Endodermal cell (in vitro differentiated cells): ENCODE measurements around the gene ZBTB20. TPM values are rescaled to one million over a fixed set of nuclear protein-coding genes. Genes with fewer than 3 reads are reported as not detected.

Experiments used
- DNase-seq: peaks from one replicate; pipeline ENCODE4 v3.0.0-alpha.2; 2017
- H3K27ac ChIP-seq: 2 replicates; pipeline ENCODE4 v1.5.1; 2013; ENCODE audit warnings: mild to moderate bottlenecking, low read depth, low read length, moderate library complexity
- H3K27me3 ChIP-seq: 2 replicates; pipeline ENCODE4 v1.6.1; 2013; ENCODE audit warnings: mild to moderate bottlenecking, low read length, moderate library complexity; ENCODE audit not compliant: insufficient read depth, control insufficient read depth, poor library complexity, severe bottlenecking
- H3K36me3 ChIP-seq: 2 replicates; pipeline ENCODE4 v1.7.0; 2013; ENCODE audit warnings: mild to moderate bottlenecking, low read length, moderate library complexity; ENCODE audit not compliant: control insufficient read depth, insufficient read depth
- H3K4me1 ChIP-seq: one replicate; pipeline ENCODE4 v1.7.0; 2013; ENCODE audit warnings: low read length; ENCODE audit not compliant: control insufficient read depth, insufficient read depth
- H3K4me3 ChIP-seq: 2 replicates; pipeline ENCODE4 v1.5.1; 2013; ENCODE audit warnings: mild to moderate bottlenecking, low read length, moderate library complexity
- H3K9ac ChIP-seq: 2 replicates; pipeline ENCODE4 v1.6.1; 2013; ENCODE audit warnings: mild to moderate bottlenecking, low read length, moderate library complexity; ENCODE audit not compliant: poor library complexity, severe bottlenecking; ENCODE audit errors: extremely low read depth
- H3K9me3 ChIP-seq: 2 replicates; pipeline ENCODE4 v1.6.1; 2013; ENCODE audit warnings: mild to moderate bottlenecking, low read length, moderate library complexity; ENCODE audit not compliant: control insufficient read depth
- H3K27ac Mint-ChIP-seq: 2 replicates; pipeline ENCODE4 v1.8.0; 2020; ENCODE audit warnings: mixed read lengths
- H3K27me3 Mint-ChIP-seq: 2 replicates; pipeline ENCODE4 v1.8.0; 2021; ENCODE audit warnings: mild to moderate bottlenecking, mixed read lengths; ENCODE audit not compliant: insufficient read depth
- H3K36me3 Mint-ChIP-seq: 2 replicates; pipeline ENCODE4 v1.8.0; 2020; ENCODE audit warnings: low read depth, mixed read lengths
- H3K4me1 Mint-ChIP-seq: 2 replicates; pipeline ENCODE4 v1.8.0; 2020; ENCODE audit warnings: mixed read lengths
- H3K4me3 Mint-ChIP-seq: 2 replicates; pipeline ENCODE4 v1.8.0; 2020; ENCODE audit warnings: mild to moderate bottlenecking, moderate library complexity, mixed read lengths
- H3K9me3 Mint-ChIP-seq: 2 replicates; pipeline ENCODE4 v1.8.0; 2020; ENCODE audit warnings: mild to moderate bottlenecking, mixed read lengths
- CTCF ChIP-seq: fragments of 200-600 bp; sonication (generic); conservative IDR thresholded peaks from 2 replicates; pipeline ENCODE4 v1.5.0; 2021; ENCODE audit warnings: antibody characterized with exemption, mild to moderate bottlenecking
- whole genome bisulfite sequencing, 2 experiments: methylation state at CpG; one replicate each; pipeline versions ENCODE4 v1.1.5 to v1.1.7; 2013; ENCODE audit warnings: missing lambda C conversion rate in 2 of 2, mixed read lengths in 1 of 2; ENCODE audit not compliant: insufficient coverage in 1 of 2, insufficient read length in 1 of 2; 5-methylcytosine and 5-hydroxymethylcytosine counted together
- total RNA-seq, 2 donors: library from RNA; stranded (reverse); fragmentation: NEBNext Ultra II Directional in 1 of 2; extraction: Animal tissue kit (Norgen Biotek cat#: 25700) in 1 of 2; gene quantifications; 2 replicates in 1 of 2; 3 replicates in 1 of 2; pipeline ENCODE4 v1.2.1, GENCODE V29; 2021

ZBTB20 gene
- total RNA-seq, 2 donors from 2014 or later = 1.6 to 2.9 TPM

- Mint-ChIP-seq H3K27me3 (no peaks in the 10 kb centered on the region), H3K9me3 (no peaks in the 10 kb centered on the region), H3K4me1 (no peaks in the 10 kb centered on the region), H3K27ac (no peak overlapping the region), H3K4me3 (no peak overlapping the region), H3K36me3 (no peaks in the 10 kb centered on the region)
- Histone ChIP-seq H3K9me3 (no peaks in the 10 kb centered on the region), H3K4me3 (no peak overlapping the region), H3K4me1 (no peaks in the 10 kb centered on the region), H3K9ac (no peak overlapping the region), H3K36me3 (no peaks in the 10 kb centered on the region), H3K27me3 (no peaks in the 10 kb centered on the region), H3K27ac (no peak overlapping the region)
- no peak for DNase-seq
- no peak for TF ChIP-seq CTCF
- WGBS, 2 experiments = 90 to 92% methylated on average over 2 of the region's 3 CpGs
Observed at GRCh38 chr3:114480442-114480841, 666.6 kb downstream of the ZBTB20 start.

GRCh38 chr3:114478801-114479200 is 668.3 kb downstream of the ZBTB20 start:
- H3K9ac ChIP-seq = no peak overlapping the region
- no peak overlapping the region for H3K27ac Mint-ChIP-seq
- no peak for DNase-seq
- H3K9me3 Mint-ChIP-seq = no peaks in the 10 kb centered on the region
- H3K4me1 Mint-ChIP-seq = no peaks in the 10 kb centered on the region
- no peak overlapping the region for H3K4me3 ChIP-seq
- H3K36me3 ChIP-seq = no peaks in the 10 kb centered on the region
- TF ChIP-seq CTCF = no peak
- H3K36me3 Mint-ChIP-seq = no peaks in the 10 kb centered on the region
- no peaks in the 10 kb centered on the region for H3K9me3 ChIP-seq
- H3K4me1 ChIP-seq = no peaks in the 10 kb centered on the region
- no peaks in the 10 kb centered on the region for H3K27me3 Mint-ChIP-seq
- no peak overlapping the region for H3K4me3 Mint-ChIP-seq
- no peak overlapping the region for H3K27ac ChIP-seq
- no peaks in the 10 kb centered on the region for H3K27me3 ChIP-seq

- Histone ChIP-seq H3K4me3 (no peak overlapping the region), H3K4me1 (no peaks in the 10 kb centered on the region), H3K9ac (no peak overlapping the region), H3K27me3 (no peaks in the 10 kb centered on the region), H3K9me3 (no peaks in the 10 kb centered on the region), H3K27ac (no peak overlapping the region), H3K36me3 (no peaks in the 10 kb centered on the region)
- H3K4me3 Mint-ChIP-seq = no peak overlapping the region
- H3K27me3 Mint-ChIP-seq = no peaks in the 10 kb centered on the region
- H3K4me1 Mint-ChIP-seq = no peaks in the 10 kb centered on the region
- TF ChIP-seq CTCF = no peak
- no peak for DNase-seq
- no peak overlapping the region for H3K27ac Mint-ChIP-seq
- no peaks in the 10 kb centered on the region for H3K9me3 Mint-ChIP-seq
- H3K36me3 Mint-ChIP-seq = no peaks in the 10 kb centered on the region
Observed at GRCh38 chr3:114476511-114476910, 670.6 kb downstream of the ZBTB20 start.
